Measurements from ENCODE around the gene TRIM8. TPM values are rescaled to one million over a fixed set of nuclear protein-coding genes. Genes with fewer than 3 reads are reported as not detected.

Gene TRIM8
- total RNA-seq, 3 donors from 2014 or later: 65.5 to 89.9 (median 71.3) TPM

GRCh38 chr10:102598243-102598642, 46.0 kb upstream of the TRIM8 start:
- intact Hi-C loops (cut with DNase I, micrococcal nuclease): no loop called here
- Histone ChIP-seq H3K9me3 (no peaks in the 10 kb centered on the region), H3K4me1 (ENCODE audit: low read depth) (peaks cover under 1% of the 10 kb centered on the region), H3K4me3 (no peak overlapping the region), H3K36me3 (ENCODE audit: low read depth) (peaks cover 3% of the 10 kb centered on the region)
- no peak for TF ChIP-seq CTCF (IDR thresholded peaks at IDR 0.05)
- ATAC-seq (no peak), DNase-seq (no peak)

GRCh38 chr10:102599565-102600327, 44.5 kb upstream of the TRIM8 start:
- intact Hi-C loops (cut with DNase I, micrococcal nuclease): no loop called here
- peaks cover 3% of the 10 kb centered on the region for H3K36me3 ChIP-seq (ENCODE audit: low read depth)
- no peaks in the 10 kb centered on the region for H3K4me1 ChIP-seq (ENCODE audit: low read depth)
- no peaks in the 10 kb centered on the region for H3K9me3 ChIP-seq
- ATAC-seq (no peak), DNase-seq (no peak)
- no peak overlapping the region for H3K4me3 ChIP-seq
- no peak for TF ChIP-seq CTCF (IDR thresholded peaks at IDR 0.05)

- H3K4me1 ChIP-seq (ENCODE audit: low read depth): no peaks in the 10 kb centered on the region
- H3K36me3 ChIP-seq (ENCODE audit: low read depth): peaks cover 3% of the 10 kb centered on the region
- no peak overlapping the region for H3K4me3 ChIP-seq
- no peak for ATAC-seq
- DNase-seq: no peak
- intact Hi-C loops (cut with DNase I, micrococcal nuclease): no loop called here
- no peaks in the 10 kb centered on the region for H3K9me3 ChIP-seq
- TF ChIP-seq CTCF (IDR thresholded peaks at IDR 0.05): no peak
Measured at GRCh38 chr10:102600816-102601215, 43.5 kb upstream of the TRIM8 start.

GRCh38 chr10:102601639-102602038, 42.6 kb upstream of the TRIM8 start:
- Histone ChIP-seq H3K9me3 (no peaks in the 10 kb centered on the region), H3K4me1 (ENCODE audit: low read depth) (no peaks in the 10 kb centered on the region), H3K36me3 (ENCODE audit: low read depth) (peaks cover 3% of the 10 kb centered on the region), H3K4me3 (no peak overlapping the region)
- DNase-seq (no peak), ATAC-seq (no peak)
- intact Hi-C loops (cut with DNase I, micrococcal nuclease): no loop called here
- no peak for TF ChIP-seq CTCF (IDR thresholded peaks at IDR 0.05)

DNA sequence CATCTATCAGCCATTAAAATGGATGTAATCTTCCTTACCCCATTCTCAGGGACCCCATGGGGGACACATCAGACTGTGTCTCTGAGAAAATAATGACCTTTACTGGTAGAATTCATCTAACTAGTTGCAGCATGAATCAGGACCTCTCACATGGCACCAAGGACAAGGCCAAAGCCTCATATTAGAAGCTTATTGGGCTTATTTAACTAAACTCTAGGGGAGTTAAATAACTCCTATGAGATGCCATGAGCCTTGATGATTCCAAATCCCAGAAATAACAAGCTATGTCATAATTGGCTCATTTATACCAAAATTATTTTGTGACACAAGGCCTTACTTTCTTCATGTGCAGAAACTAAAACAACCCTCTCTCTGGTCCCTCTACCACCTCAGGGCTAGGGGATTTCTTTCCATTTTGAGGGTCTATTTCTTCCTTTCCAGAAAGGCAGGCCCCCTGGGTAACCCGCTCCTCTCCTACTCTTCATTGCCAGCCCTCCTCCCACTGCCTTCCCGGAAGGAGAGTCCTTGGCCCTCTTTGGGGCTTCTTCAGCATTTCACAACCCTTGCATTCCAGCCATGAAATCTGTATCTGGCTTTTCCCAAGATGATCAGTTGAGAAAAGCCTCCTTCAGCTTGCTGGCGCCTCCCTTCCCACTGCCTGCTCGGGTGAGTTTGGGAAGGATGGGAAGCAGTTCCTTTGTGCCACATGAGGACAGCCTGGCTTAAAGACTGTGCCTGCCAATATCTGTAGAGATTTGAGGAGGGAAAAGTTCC, 41.8 kb upstream of the TRIM8 start:
- Histone ChIP-seq H3K4me1 (ENCODE audit: low read depth) (no peaks in the 10 kb centered on the region), H3K9me3 (no peaks in the 10 kb centered on the region), H3K4me3 (no peak overlapping the region), H3K36me3 (ENCODE audit: low read depth) (peaks cover under 1% of the 10 kb centered on the region)
- ATAC-seq: peak; percentile 15
- intact Hi-C loops (cut with DNase I, micrococcal nuclease): no loop called here
- TF ChIP-seq CTCF (IDR thresholded peaks at IDR 0.05): no peak
- no peak for DNase-seq

Data from mucosa of descending colon (tissue), 3 donors.